HEK293 (cell line): Measurements from ENCODE around the gene UBE2Q1.

Experiments
- ELK4 ChIP-seq: IDR thresholded peaks from 2 replicates; pipeline ENCODE4 v1.6.1; 2011; ENCODE audit warnings: mild to moderate bottlenecking, low read depth, low read length, borderline replicate concordance
- GLI4 ChIP-seq: fragments of 450-650 bp; formaldehyde crosslinking; IDR thresholded peaks from 2 replicates; pipeline ENCODE4 v1.5.1; 2016; ENCODE audit warnings: missing biosample characterization, missing genetic modification characterization
- IKZF3 ChIP-seq: fragments of 450-650 bp; IDR thresholded peaks from 2 replicates; pipeline ENCODE4 v1.5.0; 2018; ENCODE audit warnings: missing biosample characterization, mild to moderate bottlenecking, missing genetic modification characterization, moderate library complexity
- KLF1 ChIP-seq: fragments of 450-650 bp; formaldehyde crosslinking; IDR thresholded peaks from 2 replicates; pipeline ENCODE4 v1.5.1; 2016; ENCODE audit warnings: missing biosample characterization, missing genetic modification characterization
- OVOL3 ChIP-seq: fragments of 450-650 bp; formaldehyde crosslinking; IDR thresholded peaks from 2 replicates; pipeline ENCODE4 v1.5.1; 2016; ENCODE audit warnings: missing biosample characterization, missing genetic modification characterization
- PATZ1 ChIP-seq: fragments of 450-650 bp; formaldehyde crosslinking; IDR thresholded peaks from 2 replicates; pipeline ENCODE4 v1.5.1; 2016; ENCODE audit warnings: missing biosample characterization, missing genetic modification characterization
- PRDM10 ChIP-seq: fragments of 450-650 bp; formaldehyde crosslinking; IDR thresholded peaks from 2 replicates; pipeline ENCODE4 v1.5.1; 2016; ENCODE audit warnings: missing biosample characterization, missing genetic modification characterization
- PRDM4 ChIP-seq: fragments of 450-650 bp; formaldehyde crosslinking; IDR thresholded peaks from 2 replicates; pipeline ENCODE4 v1.5.1; 2017; ENCODE audit warnings: missing biosample characterization, missing genetic modification characterization
- TCF7L2 ChIP-seq: IDR thresholded peaks from 2 replicates; pipeline ENCODE4 v1.6.1; 2011; ENCODE audit warnings: low read depth, mild to moderate bottlenecking, inconsistent platforms, low read length, moderate library complexity, borderline replicate concordance
- WT1 ChIP-seq: fragments of 450-650 bp; formaldehyde crosslinking; IDR thresholded peaks from 2 replicates; pipeline ENCODE4 v1.5.1; 2016; ENCODE audit warnings: missing biosample characterization, missing genetic modification characterization
- ZFHX2 ChIP-seq: fragments of 450-650 bp; formaldehyde crosslinking; conservative IDR thresholded peaks from 2 replicates; pipeline ENCODE4 v1.5.1; 2016; ENCODE audit warnings: missing biosample characterization, missing genetic modification characterization
- ZFP37 ChIP-seq: fragments of 450-650 bp; formaldehyde crosslinking; IDR thresholded peaks from 2 replicates; pipeline ENCODE4 v1.5.1; 2016; ENCODE audit warnings: missing biosample characterization, missing genetic modification characterization
- ZFP41 ChIP-seq: fragments of 450-650 bp; formaldehyde crosslinking; IDR thresholded peaks from 2 replicates; pipeline ENCODE4 v1.5.1; 2016; ENCODE audit warnings: missing biosample characterization, missing genetic modification characterization, borderline replicate concordance
- ZFP69B ChIP-seq: fragments of 450-650 bp; formaldehyde crosslinking; IDR thresholded peaks from 2 replicates; pipeline ENCODE4 v1.5.1; 2016; ENCODE audit warnings: missing biosample characterization, missing genetic modification characterization
- ZIC2 ChIP-seq: fragments of 450-650 bp; formaldehyde crosslinking; IDR thresholded peaks from 2 replicates; pipeline ENCODE4 v1.5.1; 2016; ENCODE audit warnings: missing biosample characterization, missing genetic modification characterization
- ZNF174 ChIP-seq: fragments of 450-650 bp; formaldehyde crosslinking; IDR thresholded peaks from 2 replicates; pipeline ENCODE4 v1.5.0; 2017; ENCODE audit warnings: missing biosample characterization, mild to moderate bottlenecking, missing genetic modification characterization
- ZNF202 ChIP-seq: fragments of 450-650 bp; formaldehyde crosslinking; IDR thresholded peaks from 2 replicates; pipeline ENCODE4 v1.5.1; 2016; ENCODE audit warnings: missing biosample characterization, missing genetic modification characterization, borderline replicate concordance
- ZNF223 ChIP-seq: fragments of 450-650 bp; formaldehyde crosslinking; IDR thresholded peaks from 2 replicates; pipeline ENCODE4 v1.5.1; 2016; ENCODE audit warnings: missing biosample characterization, missing genetic modification characterization
- ZNF26 ChIP-seq: fragments of 450-650 bp; formaldehyde crosslinking; IDR thresholded peaks from 2 replicates; pipeline ENCODE4 v1.5.1; 2016; ENCODE audit warnings: missing biosample characterization, missing genetic modification characterization
- ZNF398 ChIP-seq: fragments of 450-650 bp; formaldehyde crosslinking; IDR thresholded peaks from 2 replicates; pipeline ENCODE4 v1.5.1; 2017; ENCODE audit warnings: missing biosample characterization, missing genetic modification characterization
- ZNF449 ChIP-seq: fragments of 450-650 bp; formaldehyde crosslinking; IDR thresholded peaks from 2 replicates; pipeline ENCODE4 v1.5.1; 2017; ENCODE audit warnings: missing biosample characterization, mild to moderate bottlenecking, missing genetic modification characterization, moderate library complexity
- ZNF514 ChIP-seq: fragments of 450-650 bp; formaldehyde crosslinking; IDR thresholded peaks from 2 replicates; pipeline ENCODE4 v1.5.1; 2016; ENCODE audit warnings: missing biosample characterization, missing genetic modification characterization
- ZNF623 ChIP-seq: fragments of 450-650 bp; formaldehyde crosslinking; IDR thresholded peaks from 2 replicates; pipeline ENCODE4 v1.5.1; 2016; ENCODE audit warnings: missing biosample characterization, missing genetic modification characterization
- ZNF624 ChIP-seq: fragments of 450-650 bp; formaldehyde crosslinking; IDR thresholded peaks from 2 replicates; pipeline ENCODE4 v1.5.1; 2017; ENCODE audit warnings: missing biosample characterization, missing genetic modification characterization
- ZNF792 ChIP-seq: fragments of 450-650 bp; formaldehyde crosslinking; IDR thresholded peaks from 2 replicates; pipeline ENCODE4 v1.5.1; 2016; ENCODE audit warnings: missing biosample characterization, missing genetic modification characterization

The UBE2Q1 gene

GRCh38 chr1:154607609-154608396 is 49.3 kb upstream of the UBE2Q1 start, which contains the start of gene ADAR (continued):
- TF ChIP-seq PRDM10 (tag by site-specific recombination) (peak; percentile 51), ZFP41 (tag by site-specific recombination) (no peak), IKZF3 (tag by site-specific recombination) (peak; percentile 57; the same call in 1 of the 2 replicates), ZNF623 (0 out of 2 replicates have a peak, but pooled peaks have one; percentile 7), PATZ1 (tag by site-specific recombination) (peak; percentile 17; the same call in 1 of the 2 replicates), WT1 (tag by site-specific recombination) (no peak), ZFP37 (tag by site-specific recombination) (no peak; the same call in 1 of the 2 replicates), ZNF26 (tag by site-specific recombination) (no peak), GLI4 (tag by site-specific recombination) (no peak), ZFP69B (tag by site-specific recombination) (peak; percentile 81), KLF1 (tag by site-specific recombination) (peak; percentile 31; the same call in 1 of the 2 replicates), ZFHX2 (tag by site-specific recombination) (peak; percentile 91), ZNF174 (no peak), ZNF624 (tag by site-specific recombination) (no peak), TCF7L2 (no peak), ZNF223 (tag by site-specific recombination) (0 out of 2 replicates have a peak, but pooled peaks have one; percentile 46), ELK4 (no peak), ZNF202 (tag by site-specific recombination) (no peak), ZIC2 (tag by site-specific recombination) (peak; percentile 34), PRDM4 (0 out of 2 replicates have a peak, but pooled peaks have one; percentile 4), OVOL3 (tag by site-specific recombination) (no peak), ZNF449 (tag by site-specific recombination) (no peak), ZNF514 (tag by site-specific recombination) (no peak), ZNF792 (tag by site-specific recombination) (no peak), ZNF398 (tag by site-specific recombination) (no peak)
